ENCODE measurements around the gene HDGFL3. TPM values are rescaled to one million over a fixed set of nuclear protein-coding genes. Genes with fewer than 3 reads are reported as not detected.

The HDGFL3 gene
- total and polyA plus RNA-seq, 2 donors (not counting 3 experiments of a cell fraction or from before 2014, with no cell fraction given), result 20.2 to 155 TPM

DNA sequence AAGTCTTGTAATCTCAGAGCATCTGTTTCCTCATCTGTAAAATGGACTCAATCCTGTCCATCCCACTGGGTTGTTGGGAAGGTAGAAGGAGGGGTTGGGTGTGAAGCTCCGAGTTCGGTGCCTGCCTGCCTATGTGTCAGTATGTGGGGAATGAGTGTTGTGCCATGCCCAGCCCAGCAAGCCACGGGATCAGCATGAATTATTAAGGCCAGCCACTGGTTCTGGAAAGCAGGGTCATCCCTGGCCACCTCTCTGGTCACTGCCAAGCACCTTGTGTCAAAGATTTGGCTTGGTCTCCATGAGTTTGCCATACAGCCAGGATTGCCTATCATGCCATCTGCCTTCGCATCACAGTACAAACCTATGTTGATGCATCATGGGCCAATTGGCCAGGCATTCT lies 88.7 kb downstream of the HDGFL3 start:
- ChIA-PET POLR2A (no interaction called here), CTCF (no interaction called here)
- no peaks in the 10 kb centered on the region for H3K27me3 ChIP-seq (ENCODE audit: control insufficient read depth in 2 of 2, insufficient read depth in 2 of 2, low read length in 2 of 2)
- no peak overlapping the region for H3K27ac ChIP-seq (ENCODE audit: insufficient read depth, low read depth, low read length)
- no peak overlapping the region for H3K4me3 ChIP-seq (replicated peaks in 1 of 3; ENCODE audit: insufficient read depth in 1 of 3, low read depth in 1 of 3, low read length in 3 of 3)
- peaks cover 7% of the 10 kb centered on the region for H3K4me1 ChIP-seq (ENCODE audit: control insufficient read depth, extremely low read depth, insufficient read depth, low read length)
- H3K9me3 ChIP-seq (replicated peaks; ENCODE audit: control insufficient read depth, insufficient read depth, low read length), result no peaks in the 10 kb centered on the region
- TF ChIP-seq JUN (IDR thresholded peaks at IDR 0.05; ENCODE audit: borderline replicate concordance, insufficient read depth, insufficient read length, low read depth), result no peak
- no peak for TF ChIP-seq MYC (IDR thresholded peaks at IDR 0.05; ENCODE audit: low read depth, low read length)
- no peak for TF ChIP-seq POLR2AphosphoS5 (IDR thresholded peaks at IDR 0.05; ENCODE audit: insufficient read depth, low read depth, low read length)
- FAIRE-seq, result no peak
- intact Hi-C loops (cut with micrococcal nuclease) (no loop called here), dilution Hi-C loops (cut with MboI; ENCODE audit: extremely low pct_ligation_motif_present, low sequenced_read_pairs) (no loop called here)
- no peak overlapping the region for H3K9ac ChIP-seq (replicated peaks; ENCODE audit: extremely low read depth, insufficient read depth, low read length)
- H2AFZ ChIP-seq (ENCODE audit: low read depth, low read length), result no peak overlapping the region
- H3K9me1 ChIP-seq (replicated peaks; ENCODE audit: control insufficient read depth, extremely low read depth, insufficient read depth, low read length), result no peaks in the 10 kb centered on the region
- BruUV-seq (replicated peaks), result no TSS peak
- no peak for DNase-seq (ENCODE audit: low read depth, low spot score)
- H3K4me2 ChIP-seq (ENCODE audit: insufficient read depth, low read length), result no peak overlapping the region
- peaks cover 2% of the 10 kb centered on the region for H3K79me2 ChIP-seq (ENCODE audit: control insufficient read depth, insufficient read depth, low read length)
- H3K36me3 ChIP-seq (ENCODE audit: control insufficient read depth in 2 of 2, extremely low read depth in 1 of 2, insufficient read depth in 2 of 2, low read length in 2 of 2), result peaks cover 20 to 40% of the 10 kb centered on the region in 2 experiments
- no peaks in the 10 kb centered on the region for H4K20me1 ChIP-seq (replicated peaks; ENCODE audit: control insufficient read depth, extremely low read depth, insufficient read depth, low read length)

DNA sequence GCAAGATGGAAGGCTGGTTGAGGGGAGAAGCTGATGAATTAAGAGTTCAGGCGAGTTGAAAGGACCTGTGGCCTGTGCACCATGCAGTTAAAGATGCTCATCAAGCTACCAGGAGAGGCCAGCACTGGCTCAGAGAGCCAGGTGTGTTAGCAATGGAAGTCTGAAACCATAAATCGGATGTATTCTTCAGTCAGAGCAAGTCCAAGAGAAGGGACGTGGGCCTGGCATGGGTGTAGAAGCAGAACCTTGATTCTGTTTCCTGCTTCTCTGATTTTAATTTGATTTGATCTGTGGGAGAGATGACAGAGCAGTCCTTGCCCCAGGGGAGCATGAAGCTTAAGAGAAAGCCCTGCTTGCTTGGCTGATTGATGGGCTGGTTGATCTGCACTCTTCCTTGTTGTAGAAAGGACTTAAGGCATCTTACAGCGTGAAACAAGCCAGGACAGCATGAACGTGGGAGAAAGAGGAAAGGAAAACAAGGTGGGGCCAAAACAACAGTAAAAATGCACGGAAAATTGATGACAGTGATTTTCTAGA lies 89.3 kb downstream of the HDGFL3 start:
- H2AFZ ChIP-seq (ENCODE audit: low read depth, low read length), result no peak overlapping the region
- no peak overlapping the region for H3K4me2 ChIP-seq (ENCODE audit: insufficient read depth, low read length)
- H3K9ac ChIP-seq (replicated peaks; ENCODE audit: extremely low read depth, insufficient read depth, low read length), result no peak overlapping the region
- H3K9me3 ChIP-seq (replicated peaks; ENCODE audit: control insufficient read depth, insufficient read depth, low read length), result no peaks in the 10 kb centered on the region
- no peaks in the 10 kb centered on the region for H3K9me1 ChIP-seq (replicated peaks; ENCODE audit: control insufficient read depth, extremely low read depth, insufficient read depth, low read length)
- peaks cover 19 to 38% of the 10 kb centered on the region in 2 experiments for H3K36me3 ChIP-seq (ENCODE audit: control insufficient read depth in 2 of 2, extremely low read depth in 1 of 2, insufficient read depth in 2 of 2, low read length in 2 of 2)
- peaks cover 3% of the 10 kb centered on the region for H3K79me2 ChIP-seq (ENCODE audit: control insufficient read depth, insufficient read depth, low read length)
- dilution Hi-C loops (cut with MboI; ENCODE audit: extremely low pct_ligation_motif_present, low sequenced_read_pairs) (no loop called here), intact Hi-C loops (cut with micrococcal nuclease) (no loop called here)
- TF ChIP-seq EZH2 (IDR thresholded peaks at IDR 0.05; ENCODE audit: borderline replicate concordance, low read depth, low read length, severe bottlenecking) (no peak), POLR2AphosphoS5 (IDR thresholded peaks at IDR 0.05; ENCODE audit: insufficient read depth, low read depth, low read length) (no peak), MAX (IDR thresholded peaks at IDR 0.05; ENCODE audit: insufficient read depth, insufficient read length) (no peak), JUN (IDR thresholded peaks at IDR 0.05; ENCODE audit: borderline replicate concordance, insufficient read depth, insufficient read length, low read depth) (no peak), GATA2 (IDR thresholded peaks at IDR 0.05; ENCODE audit: insufficient read depth, insufficient read length, low read depth, low read length) (no peak), FOS (IDR thresholded peaks at IDR 0.05; ENCODE audit: borderline replicate concordance, insufficient read depth, low read length) (no peak), MYC (IDR thresholded peaks at IDR 0.05; ENCODE audit: low read depth, low read length) (no peak), CTCF (IDR thresholded peaks at IDR 0.05; ENCODE audit: extremely low read depth in 1 of 2, insufficient read depth in 1 of 2, low read depth in 1 of 2, low read length in 2 of 2) (no peak), POLR2A (IDR thresholded peaks at IDR 0.05; ENCODE audit: low read depth, low read length) (no peak)
- ChIA-PET CTCF (interaction anchor here (1.6 kb wide), 1 partner anchor 107 kb away, joined by 5 read pairs; the partner anchor contains the start of gene C15orf40), POLR2A (interaction anchor here (0.9 kb wide), 1 partner anchor 10 kb away, joined by 3 read pairs; no protein-coding TSS in a partner anchor)
- DNase-seq (ENCODE audit: low read depth, low spot score) (no peak), FAIRE-seq (no peak)
- peaks cover 13% of the 10 kb centered on the region for H3K4me1 ChIP-seq (ENCODE audit: control insufficient read depth, extremely low read depth, insufficient read depth, low read length)
- no TSS peak for BruUV-seq (replicated peaks)
- no peak overlapping the region for H3K4me3 ChIP-seq (replicated peaks in 1 of 3; ENCODE audit: insufficient read depth in 1 of 3, low read depth in 1 of 3, low read length in 3 of 3)
- no peaks in the 10 kb centered on the region for H4K20me1 ChIP-seq (replicated peaks; ENCODE audit: control insufficient read depth, extremely low read depth, insufficient read depth, low read length)
- no peaks in the 10 kb centered on the region for H3K27me3 ChIP-seq (ENCODE audit: control insufficient read depth in 2 of 2, insufficient read depth in 2 of 2, low read length in 2 of 2)
- no peak overlapping the region for H3K27ac ChIP-seq (ENCODE audit: insufficient read depth, low read depth, low read length)

Data from endothelial cell of umbilical vein (primary cell).